Islet precursor cell (in vitro differentiated cells): Measurements from ENCODE around the gene TCERG1.

Source experiments
- DNase-seq: peaks from one replicate; pipeline ENCODE4 v3.0.0-alpha.2; 2018

TCERG1 gene

GRCh38 chr5:146458894-146459293 is 11.8 kb downstream of the TCERG1 start:
- no peak for DNase-seq

- DNase-seq: no peak
Observed at GRCh38 chr5:146461319-146461718, 14.2 kb downstream of the TCERG1 start.

DNA sequence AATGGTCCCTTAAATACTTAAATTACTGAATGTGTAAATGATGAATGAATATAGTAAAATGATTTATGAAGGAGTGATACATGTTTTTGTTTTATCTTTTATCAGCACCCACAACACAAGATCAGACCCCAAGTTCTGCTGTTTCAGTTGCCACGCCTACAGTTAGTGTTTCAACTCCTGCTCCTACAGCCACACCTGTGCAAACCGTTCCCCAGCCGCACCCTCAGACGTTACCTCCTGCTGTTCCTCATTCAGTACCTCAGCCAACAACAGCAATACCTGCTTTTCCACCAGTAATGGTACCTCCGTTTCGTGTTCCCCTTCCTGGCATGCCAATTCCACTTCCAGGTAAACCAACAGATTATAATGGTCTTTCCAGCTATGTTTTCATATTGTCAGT is 16.3 kb downstream of the TCERG1 start:
- no peak for DNase-seq

DNA sequence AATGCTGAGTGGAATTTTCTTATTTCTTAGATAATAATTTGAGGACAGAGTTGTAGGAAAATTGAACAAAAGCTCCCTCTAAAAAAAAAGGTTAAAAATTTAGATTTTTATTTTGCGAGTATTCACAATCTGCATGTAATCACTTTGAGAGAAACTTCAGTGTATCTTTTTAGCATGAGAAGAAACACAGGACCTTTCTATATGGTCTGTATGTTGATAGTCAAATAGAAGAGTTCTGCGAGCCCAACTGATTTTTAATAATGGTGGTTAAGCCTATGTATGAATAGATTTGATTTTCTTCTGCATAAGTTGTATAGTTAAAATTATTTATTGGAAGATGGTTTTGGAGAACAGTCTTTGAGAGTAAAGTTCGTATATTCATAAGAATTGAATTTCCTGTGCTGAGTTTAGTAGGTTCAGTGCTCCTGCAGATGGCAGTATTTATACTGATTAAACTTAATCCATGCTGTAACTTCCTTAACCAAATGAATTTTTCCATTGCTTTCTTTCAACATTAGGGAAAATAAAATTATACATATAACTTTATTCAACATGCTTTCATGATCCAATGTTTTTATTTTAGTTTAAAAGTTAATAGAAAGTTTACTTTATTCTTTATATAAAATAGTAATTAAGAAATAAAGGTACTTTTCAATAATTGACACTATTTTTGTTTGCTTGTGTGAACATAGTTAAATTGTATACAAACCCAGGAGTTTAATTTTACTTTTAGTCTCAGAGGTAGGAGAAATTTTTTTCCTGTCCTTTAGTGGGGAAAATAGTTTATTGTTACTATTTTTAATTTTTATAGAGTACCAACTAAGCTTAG is 19.6 kb downstream of the TCERG1 start:
- DNase-seq: no peak

DNA sequence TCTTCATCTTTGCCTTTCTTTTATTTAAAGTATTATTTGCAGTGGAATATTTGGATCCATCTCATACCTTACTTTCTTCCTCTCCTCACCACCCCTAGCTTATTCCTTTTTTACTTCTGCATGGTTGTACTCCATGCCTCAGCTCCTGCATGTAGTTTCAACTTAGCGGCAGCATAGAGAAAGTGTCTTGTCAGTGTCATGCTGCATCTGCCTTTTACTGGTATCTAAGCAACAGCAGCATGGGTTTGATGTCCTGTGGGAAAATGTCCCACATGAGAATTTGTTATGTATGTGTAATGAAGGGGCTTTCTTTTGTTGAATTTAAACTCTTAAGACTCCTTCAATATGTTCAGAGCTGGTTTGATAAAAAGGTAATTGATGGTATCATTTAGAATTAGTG is 20.6 kb downstream of the TCERG1 start:
- DNase-seq: no peak

GRCh38 chr5:146474065-146474464 is 26.9 kb downstream of the TCERG1 start:
- no peak for DNase-seq

DNA sequence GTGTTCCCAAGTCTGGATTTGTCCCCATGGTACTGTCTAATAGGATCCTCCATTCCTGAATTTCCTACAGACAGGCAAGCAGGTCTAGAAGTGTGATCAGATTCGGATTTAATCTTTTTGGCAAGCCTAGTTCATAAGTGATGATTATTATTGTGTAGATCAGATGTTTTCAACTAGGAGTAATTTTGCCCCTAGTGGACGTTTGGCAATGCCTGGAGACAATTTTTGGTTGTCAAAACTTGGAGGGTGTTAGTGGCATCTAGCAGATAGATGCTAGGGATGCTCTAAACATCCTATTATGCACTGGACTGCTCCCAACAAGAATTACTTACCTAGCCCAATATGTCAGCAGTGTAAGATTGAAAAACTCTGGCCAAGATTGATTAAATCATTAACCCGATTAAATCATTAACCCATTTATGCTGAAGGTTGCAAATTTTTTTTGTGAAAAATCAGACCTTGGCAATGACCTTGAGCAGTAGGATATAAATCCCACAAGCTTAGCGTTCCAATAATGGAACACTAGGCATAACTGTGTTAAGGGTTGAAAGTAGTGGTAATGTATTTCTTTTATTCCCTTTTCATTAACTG is 28.2 kb downstream of the TCERG1 start:
- DNase-seq: no peak

- no peak for DNase-seq
Observed at GRCh38 chr5:146475906-146476305, 28.8 kb downstream of the TCERG1 start.

- DNase-seq: no peak
Observed at GRCh38 chr5:146482775-146483174, 35.6 kb downstream of the TCERG1 start.

DNA sequence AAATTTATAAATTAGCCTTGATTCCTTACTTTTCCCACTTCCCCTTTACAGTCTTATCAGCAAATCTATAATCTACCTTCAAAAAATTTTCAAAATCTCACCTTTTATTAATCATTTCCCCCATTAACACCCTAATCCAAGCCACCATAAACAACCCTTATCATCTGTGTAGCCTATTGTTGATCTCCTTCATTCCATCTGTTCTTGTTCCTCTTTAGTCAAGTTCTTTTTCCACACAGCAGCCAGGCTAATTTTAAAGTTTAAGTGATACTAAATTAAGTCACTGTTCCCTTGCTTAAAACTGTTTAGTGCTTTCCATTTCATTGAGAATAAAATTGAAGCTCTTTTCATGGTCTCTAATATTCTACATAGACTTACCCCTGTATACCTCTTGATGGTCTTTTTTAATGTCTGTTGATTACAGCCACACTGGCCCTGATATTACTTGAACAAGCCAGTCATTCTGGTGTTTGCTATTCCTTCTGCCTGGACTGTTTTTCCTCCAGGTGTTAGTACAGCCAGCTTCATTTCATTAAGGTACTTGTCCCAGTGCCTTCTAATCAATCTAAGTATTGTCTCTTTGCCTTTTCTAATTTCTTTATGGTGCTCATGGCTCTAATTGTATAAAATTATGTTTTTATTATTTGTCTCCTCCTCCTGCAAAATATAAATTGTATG is 37.7 kb downstream of the TCERG1 start:
- no peak for DNase-seq

DNA sequence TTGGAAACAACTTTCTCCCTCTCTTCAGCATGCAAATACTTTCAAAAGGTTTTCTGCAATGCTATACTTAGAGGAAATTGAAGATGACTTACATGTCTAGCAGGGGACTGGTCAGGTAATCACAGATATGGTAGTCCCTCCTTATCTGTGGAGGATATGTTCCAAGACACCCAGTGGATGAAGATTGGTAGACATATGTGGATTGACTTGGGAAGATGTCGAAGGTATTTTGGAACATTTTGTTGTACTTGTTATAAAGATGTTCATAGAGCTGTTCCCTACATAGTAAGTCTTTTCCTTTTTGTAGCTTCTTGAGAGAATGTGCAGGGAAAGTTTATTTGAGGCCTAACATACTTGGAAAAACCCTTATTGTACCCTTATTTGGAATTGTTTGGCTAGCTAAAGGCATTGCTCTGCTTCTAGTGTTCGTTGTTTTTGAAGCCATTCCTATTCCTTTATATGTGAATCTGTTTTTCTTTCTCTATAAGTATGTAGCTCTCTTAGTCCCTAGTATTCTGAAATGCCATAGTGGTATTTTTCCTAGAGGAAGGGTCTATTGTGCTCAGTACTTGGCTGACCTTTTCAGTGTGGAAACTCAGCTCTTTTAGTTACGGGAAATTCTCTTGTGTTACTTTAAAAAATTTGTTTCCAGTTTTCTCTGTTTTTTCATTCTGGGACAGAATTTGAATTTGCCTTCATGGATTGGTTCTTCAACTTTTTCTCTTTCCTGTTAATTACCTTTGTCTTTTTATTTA is 43.1 kb downstream of the TCERG1 start:
- DNase-seq: no peak

DNA sequence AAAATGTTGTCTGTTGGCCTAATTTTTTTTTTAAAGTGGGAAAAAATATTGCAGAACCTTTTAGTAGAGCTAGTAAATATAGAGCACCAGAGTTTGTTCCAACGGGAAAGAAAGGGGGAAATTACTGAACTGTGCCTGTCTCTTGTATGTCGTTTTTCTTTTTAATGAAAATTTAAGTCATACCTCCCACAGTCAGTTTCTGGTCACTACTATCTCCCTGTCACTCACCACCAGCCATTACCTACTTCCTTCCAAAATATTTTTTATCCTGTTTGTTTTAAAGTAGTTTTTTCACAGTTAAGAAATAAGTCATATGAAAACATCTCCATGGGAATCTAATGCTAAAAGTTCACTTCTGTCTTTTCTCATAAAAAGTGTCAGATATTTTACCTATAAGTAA is 47.5 kb downstream of the TCERG1 start:
- no peak for DNase-seq

- DNase-seq: no peak
Observed at GRCh38 chr5:146499680-146500079, 52.5 kb downstream of the TCERG1 start.

GRCh38 chr5:146507428-146507827 is 60.3 kb downstream of the TCERG1 start:
- DNase-seq: no peak

GRCh38 chr5:146510559-146511125 is 63.5 kb downstream of the TCERG1 start:
- no peak for DNase-seq

DNA sequence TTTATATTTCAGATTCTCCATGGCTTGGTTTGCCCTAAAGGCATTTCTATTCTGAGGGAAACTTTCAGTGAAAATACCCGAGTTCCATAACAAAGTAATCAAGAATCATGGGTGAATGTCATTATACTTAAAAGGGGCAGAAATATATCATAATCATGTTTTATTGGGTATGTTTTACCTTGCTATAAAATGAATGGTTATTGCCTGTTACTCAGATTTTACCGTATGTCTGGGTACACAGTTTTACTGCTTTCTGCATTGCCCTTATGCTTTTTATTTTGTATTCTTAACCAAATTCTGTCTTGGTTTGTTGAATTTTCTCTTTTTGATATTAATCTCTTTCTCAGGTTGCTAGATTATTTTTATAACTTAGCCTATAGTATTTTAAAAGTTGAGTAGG is 66.3 kb downstream of the TCERG1 start:
- DNase-seq: no peak

DNA sequence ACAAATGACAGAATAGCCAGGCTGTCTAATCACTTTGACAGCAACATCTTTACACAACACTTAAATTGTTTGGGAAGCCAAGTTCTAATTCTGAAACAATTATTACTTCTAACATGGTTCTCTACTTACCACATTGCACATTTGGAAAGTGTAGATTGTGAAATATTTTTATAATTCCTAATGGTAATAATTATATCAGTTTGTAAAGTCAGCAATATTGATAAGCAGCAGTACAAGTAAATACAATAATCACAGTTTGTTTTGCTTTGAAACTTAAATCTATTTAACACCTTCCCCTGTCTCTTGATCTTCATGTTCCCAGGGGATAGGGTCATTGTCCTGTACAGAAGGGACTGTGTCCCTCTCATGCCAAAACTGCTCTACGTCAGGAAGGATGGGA is 67.4 kb downstream of the TCERG1 start:
- DNase-seq: no peak

GRCh38 chr5:146515473-146516150 is 68.5 kb downstream of the TCERG1 start:
- no peak for DNase-seq

GRCh38 chr5:146516151-146516475 is 69.0 kb downstream of the TCERG1 start, which contains the start of gene GPR151:
GPR151 (minus strand) TSS chr5:146516190; CDS start chr5:146516113, 77 bp downstream.
- no peak for DNase-seq

DNA sequence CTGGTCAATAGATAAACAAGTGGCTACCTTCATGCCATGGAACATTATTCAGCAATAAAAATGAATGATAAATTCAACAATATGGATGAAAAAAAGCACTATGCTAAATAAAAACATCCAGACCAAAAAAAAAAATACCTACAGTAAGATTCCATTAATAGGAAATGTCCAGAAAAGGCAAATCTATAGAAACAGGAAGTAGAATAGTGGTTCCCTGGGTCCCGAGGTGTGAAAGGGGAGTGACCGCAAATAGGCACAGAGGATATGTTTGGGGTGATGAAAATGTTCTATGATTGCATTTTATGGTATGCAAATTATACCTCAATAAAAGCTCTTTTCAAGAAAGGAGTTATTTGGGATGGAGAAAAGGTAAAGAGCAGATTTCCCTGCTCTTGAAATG is 72.4 kb downstream of the TCERG1 start:
- no peak for DNase-seq

DNA sequence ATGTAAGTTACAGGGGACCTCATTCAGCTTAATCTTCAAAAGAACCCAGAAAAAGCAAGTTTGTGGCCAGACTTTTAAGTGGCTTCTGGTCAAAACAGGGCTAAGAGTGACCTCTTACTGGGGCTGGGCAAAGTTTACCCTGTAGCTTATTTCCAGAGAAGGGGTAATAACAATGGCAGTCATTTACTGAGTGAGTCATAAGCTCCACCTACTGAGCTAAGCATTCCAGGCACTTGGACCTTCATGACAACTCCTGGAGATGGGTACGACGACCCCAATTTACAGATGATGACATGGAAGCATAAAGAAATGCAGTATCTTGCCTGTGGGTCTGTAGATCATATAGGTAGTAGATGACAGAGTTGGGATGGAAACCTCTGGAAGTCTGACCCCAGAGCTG is 73.6 kb downstream of the TCERG1 start:
- DNase-seq: no peak

- DNase-seq: no peak
Observed at GRCh38 chr5:146521403-146522106, 74.4 kb downstream of the TCERG1 start.
